G401 (cell line): ENCODE measurements around the gene SMG6. TPM values are rescaled to one million over a fixed set of nuclear protein-coding genes. Genes with fewer than 3 reads are reported as not detected.
"Not testable (repeated sequence)": the region's sequence is repeated elsewhere in the genome, so short reads cannot be mapped to it uniquely, and the experiment has no call there.

Source experiments
- DNase-seq: peaks from one replicate; pipeline ENCODE4 v3.0.0-alpha.2; 2015; ENCODE audit warnings: low spot score
- in situ Hi-C: cut with HindIII; loops from 2 replicates; pipeline ENCODE4 v1.10.0; 2016; ENCODE audit warnings: low sequenced_read_pairs, mixed read lengths
- total RNA-seq: library from RNA; depleted of rRNA; stranded (reverse); fragments of >200 nt; shearing (Covaris generic); gene quantifications from 2 replicates; pipeline ENCODE4 v1.2.3, GENCODE V29; 2014; rRNA removed

The SMG6 gene
- total RNA-seq, 1 experiment from 2014 or later = 17.6 TPM

DNA sequence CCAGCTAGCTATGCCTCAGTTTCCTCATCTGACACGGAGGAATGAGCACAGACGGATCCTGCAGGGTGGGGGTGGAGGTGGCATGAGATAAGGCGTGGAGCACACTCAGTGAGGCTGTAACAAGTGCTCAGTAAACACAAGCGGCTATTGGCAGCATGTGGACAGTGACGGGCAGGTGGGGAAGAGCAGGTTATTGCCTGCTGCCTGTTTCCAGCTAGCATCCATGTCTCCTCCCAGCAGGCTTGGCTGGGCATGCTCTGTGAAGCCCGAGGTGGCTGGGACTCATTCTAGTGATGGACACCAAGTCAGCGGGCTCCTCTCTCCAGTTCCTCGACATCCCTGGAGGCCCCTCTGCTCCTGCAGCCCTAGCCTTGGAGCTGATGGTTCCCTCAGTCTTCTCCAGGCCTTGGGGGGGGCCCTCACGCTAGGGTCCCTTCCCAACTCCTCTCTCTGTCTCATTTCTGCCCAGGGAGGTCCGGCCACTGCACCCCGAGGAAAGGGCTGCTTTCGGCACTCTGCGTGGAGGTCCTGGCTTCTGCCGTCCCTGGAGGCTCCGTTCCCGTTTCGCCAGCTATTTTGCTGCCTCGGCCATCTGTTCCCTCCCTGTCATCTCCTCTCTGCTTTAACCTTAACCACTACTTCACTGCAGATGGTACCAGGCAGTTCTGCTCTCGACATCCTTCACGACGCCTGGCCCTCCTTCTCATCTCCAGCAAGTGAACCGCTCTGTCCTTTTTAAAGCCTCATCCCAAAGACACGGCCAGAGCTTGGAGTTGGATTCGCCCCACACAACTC, 284.7 kb downstream of the SMG6 start:
- in situ Hi-C loops = no loop called here
- peak; percentile 83 for DNase-seq

- in situ Hi-C loops = no loop called here
- no peak for DNase-seq
Measured at GRCh38 chr17:2017274-2017941, 286.2 kb downstream of the SMG6 start.

- DNase-seq = peak; percentile 68
- in situ Hi-C loops = no loop called here
Measured at GRCh38 chr17:2016494-2016893, 287.1 kb downstream of the SMG6 start.

DNA sequence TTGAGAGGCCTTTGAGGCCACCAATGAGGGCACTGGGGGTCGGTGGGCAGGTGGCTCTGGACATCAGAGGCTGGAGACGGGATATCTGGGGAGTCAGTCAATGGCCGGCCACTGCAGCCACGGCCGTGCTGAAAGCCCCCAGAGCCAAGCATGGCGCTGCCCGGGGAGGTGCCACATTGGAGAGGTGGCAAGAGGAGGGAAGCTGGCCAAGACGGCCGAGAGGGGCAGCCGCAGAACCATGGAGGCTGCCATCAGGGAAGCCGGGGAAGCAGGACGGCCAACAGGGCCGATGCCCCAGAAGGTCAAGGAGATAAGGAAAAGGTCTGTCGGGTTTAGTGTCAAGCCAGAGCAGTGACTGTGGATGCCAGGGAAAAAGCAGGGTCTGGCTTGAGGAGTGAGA, 288.3 kb downstream of the SMG6 start:
- DNase-seq = no peak
- in situ Hi-C loops = no loop called here

- in situ Hi-C loops = no loop called here
- DNase-seq = no peak
Measured at GRCh38 chr17:2013994-2014317, 289.6 kb downstream of the SMG6 start.

DNA sequence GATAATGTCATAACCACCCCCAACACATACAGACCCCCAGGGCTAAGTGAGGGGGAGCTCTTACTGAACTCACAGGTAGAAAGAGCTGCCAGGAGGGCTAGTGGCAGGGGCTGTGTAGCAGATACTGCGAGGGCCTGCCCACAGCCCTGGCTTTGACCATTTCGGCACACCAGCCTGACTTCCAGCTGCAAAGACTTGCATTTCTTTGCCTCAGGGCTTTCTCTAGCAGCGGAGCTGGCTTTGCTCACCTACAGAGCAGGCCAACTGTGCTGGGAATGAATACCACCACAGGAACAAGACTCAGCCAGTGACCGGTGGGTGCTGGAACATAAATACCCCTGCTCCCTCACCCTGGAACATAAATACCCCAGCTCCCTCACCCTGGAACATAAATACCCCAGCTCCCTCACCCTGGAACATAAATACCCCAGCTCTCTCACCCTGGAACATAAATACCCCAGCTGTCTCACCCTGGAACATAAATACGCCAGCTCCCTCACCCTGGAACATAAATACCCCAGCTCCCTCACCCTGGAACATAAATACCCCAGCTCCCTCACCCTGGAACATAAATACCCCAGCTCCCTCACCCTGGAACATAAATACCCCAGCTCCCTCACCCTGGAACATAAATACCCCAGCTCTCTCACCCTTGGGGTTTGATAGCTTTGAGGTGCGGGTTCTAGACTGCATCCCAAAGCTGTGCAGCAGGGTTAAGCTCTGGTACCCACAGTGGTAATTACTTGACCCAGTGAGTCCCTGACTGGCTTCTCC, 290.2 kb downstream of the SMG6 start:
- DNase-seq, in situ Hi-C loops: not testable (repeated sequence)

- in situ Hi-C loops = no loop called here
- no peak for DNase-seq
Measured at GRCh38 chr17:2012499-2012898, 291.1 kb downstream of the SMG6 start.

DNA sequence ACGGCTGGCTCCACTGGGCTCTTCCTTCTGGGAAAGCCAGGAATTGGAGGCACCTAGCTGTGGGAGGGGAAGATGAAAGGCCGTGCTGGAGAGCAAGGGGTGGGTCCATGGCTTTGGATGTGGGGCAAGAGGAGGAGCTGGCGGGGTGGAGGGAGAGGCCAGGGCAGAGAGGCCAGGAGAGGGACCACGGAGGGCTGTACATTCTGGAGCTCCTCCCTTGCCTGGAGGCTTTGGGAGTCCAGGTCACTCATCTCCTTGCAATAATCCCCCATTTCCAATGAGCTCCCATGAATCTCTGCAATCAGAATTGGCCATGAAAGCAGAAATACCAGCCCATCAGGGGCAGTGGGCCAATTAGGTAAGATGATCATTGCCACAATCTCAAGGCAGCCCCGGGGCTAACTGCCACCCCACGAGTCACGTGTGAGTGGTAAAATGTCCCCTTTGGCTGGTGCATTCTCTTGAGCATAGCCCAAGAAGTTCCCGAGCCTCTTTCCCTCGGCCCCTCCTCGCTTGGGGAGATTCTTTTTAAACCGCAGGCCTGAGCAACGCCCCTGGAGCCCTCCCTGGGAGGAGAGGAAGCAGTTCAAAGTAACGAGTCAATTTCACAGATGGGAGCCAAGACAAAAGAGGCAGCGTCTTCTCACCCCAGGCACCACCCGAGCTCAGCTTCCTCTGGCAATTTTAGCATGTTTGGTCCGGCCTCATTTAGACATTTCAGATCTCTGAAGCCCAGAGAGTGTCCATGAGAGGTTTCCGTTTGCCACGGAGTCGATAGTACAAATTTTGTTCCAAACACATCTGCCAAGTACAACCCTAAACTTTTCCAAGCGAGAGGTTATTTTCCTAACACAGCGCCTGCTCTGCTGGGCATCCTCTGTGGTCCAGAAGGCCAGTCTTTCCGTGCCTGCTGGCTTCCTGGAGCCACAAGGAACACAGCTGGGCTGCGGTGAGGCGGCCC, 291.9 kb downstream of the SMG6 start:
- in situ Hi-C loops = no loop called here
- DNase-seq = no peak

Other genes starting within 250 kb of the SMG6 start
- gene HIC1, start 248.7 kb downstream of the SMG6 start, total RNA-seq = 20.2 and 37.8 TPM in 2 replicates
- 15.9 and 19.7 TPM in 2 replicates for gene SRR, start 165 bp upstream of the SMG6 start, total RNA-seq
- 46.8 and 63.3 TPM in 2 replicates for gene TSR1, start 32.7 kb upstream of the SMG6 start, total RNA-seq
- gene SGSM2, start 33.7 kb upstream of the SMG6 start, total RNA-seq = 24.7 and 35.2 TPM in 2 replicates
- gene MNT, start 97.3 kb upstream of the SMG6 start, total RNA-seq = 2.4 and 3.2 TPM in 2 replicates
- gene METTL16, start 208.1 kb upstream of the SMG6 start, total RNA-seq = 29.2 and 58.3 TPM in 2 replicates